ENCODE measurements around the gene DHX34. TPM values are rescaled to one million over a fixed set of nuclear protein-coding genes. Genes with fewer than 3 reads are reported as not detected.

DHX34 gene
- total and polyA plus RNA-seq, 9 of the 15 experiments (the other 6 are each of a cell fraction or from before 2014, with no cell fraction given): 0.36 to 42.0 (median 15.0) TPM

DNA sequence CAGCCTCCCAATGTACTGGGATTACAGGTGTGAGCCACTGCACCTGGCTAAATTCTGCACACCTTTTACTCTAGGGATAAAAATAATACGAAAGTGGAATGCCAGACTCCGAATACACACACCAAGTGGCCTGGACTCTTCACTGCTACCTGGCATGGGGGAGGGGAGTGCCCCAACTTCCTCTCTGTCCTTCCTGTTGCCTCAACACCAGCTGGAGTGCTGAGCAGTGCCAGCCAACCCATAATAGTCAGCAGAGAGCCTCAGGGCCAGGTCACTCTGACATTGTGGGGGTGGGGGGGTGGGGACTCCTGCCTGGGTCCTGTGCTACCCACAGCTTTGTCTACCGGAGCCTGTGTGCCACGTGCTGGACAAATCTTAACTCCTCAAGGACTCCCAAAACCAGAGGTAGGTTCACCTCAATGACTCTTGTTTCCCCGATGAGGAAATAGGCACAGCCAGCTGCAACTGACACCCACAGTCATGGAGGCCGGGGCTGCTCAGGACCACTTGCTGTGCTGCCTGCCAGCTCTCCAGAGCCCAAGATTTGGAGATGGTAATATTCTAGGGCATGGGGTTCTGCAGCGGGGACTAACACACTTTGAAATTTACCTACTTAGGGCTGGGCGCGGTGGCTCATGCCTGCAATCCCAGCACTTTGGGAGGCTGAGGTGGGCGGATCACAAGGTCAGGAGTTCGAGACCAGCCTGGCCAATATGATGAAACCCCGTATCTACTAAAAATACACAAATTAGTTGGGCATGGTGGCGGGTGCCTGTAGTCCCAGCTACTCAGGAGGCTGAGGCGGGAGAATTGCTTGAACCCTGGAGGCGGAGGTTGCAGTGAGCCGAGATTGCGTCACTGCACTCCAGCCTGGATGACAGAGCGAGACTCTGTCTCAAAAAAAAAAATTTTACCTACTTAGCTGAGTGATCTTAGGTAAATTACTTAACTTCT, 12.1 kb upstream of the DHX34 start (continued):
- TF ChIP-seq CUX1 (CRISPR knock-in tag; IDR thresholded peaks at IDR 0.05): 0 out of 2 replicates have a peak, but pooled peaks have one; percentile 55
- TF ChIP-seq CC2D1A (IDR thresholded peaks at IDR 0.05): 0 out of 2 replicates have a peak, but pooled peaks have one; percentile 13
- TF ChIP-seq SPI1 (IDR thresholded peaks at IDR 0.05; ENCODE audit: borderline replicate concordance, low read depth, low read length): peak; percentile 87
- peak; percentile 47 to 67; a peak in 3 of 4 replicates for TF ChIP-seq KDM1A (IDR thresholded peaks at IDR 0.05)
- TF ChIP-seq MNT (conservative IDR thresholded peaks at IDR 0.05): 0 out of 4 replicates have a peak, but pooled peaks of 1 of the 2 experiments have one; percentile 34
- TF ChIP-seq ARID1B (IDR thresholded peaks at IDR 0.05): peak; percentile 16; the same call in 1 of the 2 replicates
- TF ChIP-seq SMARCA5 (IDR thresholded peaks at IDR 0.05): peak; percentile 82
- TF ChIP-seq, protein P1, sequence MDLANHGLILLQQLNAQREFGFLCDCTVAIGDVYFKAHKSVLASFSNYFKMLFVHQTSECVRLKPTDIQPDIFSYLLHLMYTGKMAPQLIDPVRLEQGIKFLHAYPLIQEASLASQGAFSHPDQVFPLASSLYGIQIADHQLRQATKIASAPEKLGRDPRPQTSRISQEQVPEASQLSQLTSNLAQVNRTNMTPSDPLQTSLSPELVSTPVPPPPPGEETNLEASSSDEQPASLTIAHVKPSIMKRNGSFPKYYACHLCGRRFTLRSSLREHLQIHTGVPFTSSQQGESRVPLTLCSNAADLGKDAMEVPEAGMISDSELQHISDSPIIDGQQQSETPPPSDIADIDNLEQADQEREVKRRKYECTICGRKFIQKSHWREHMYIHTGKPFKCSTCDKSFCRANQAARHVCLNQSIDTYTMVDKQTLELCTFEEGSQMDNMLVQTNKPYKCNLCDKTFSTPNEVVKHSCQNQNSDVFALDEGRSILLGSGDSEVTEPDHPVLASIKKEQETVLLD (IDR thresholded peaks at IDR 0.05): 0 out of 2 replicates have a peak, but pooled peaks have one; percentile 19
- TF ChIP-seq, protein P2, sequence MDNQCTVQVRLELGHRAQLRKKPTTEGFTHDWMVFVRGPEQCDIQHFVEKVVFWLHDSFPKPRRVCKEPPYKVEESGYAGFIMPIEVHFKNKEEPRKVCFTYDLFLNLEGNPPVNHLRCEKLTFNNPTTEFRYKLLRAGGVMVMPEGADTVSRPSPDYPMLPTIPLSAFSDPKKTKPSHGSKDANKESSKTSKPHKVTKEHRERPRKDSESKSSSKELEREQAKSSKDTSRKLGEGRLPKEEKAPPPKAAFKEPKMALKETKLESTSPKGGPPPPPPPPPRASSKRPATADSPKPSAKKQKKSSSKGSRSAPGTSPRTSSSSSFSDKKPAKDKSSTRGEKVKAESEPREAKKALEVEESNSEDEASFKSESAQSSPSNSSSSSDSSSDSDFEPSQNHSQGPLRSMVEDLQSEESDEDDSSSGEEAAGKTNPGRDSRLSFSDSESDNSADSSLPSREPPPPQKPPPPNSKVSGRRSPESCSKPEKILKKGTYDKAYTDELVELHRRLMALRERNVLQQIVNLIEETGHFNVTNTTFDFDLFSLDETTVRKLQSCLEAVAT (IDR thresholded peaks at IDR 0.05): peak in 1 of 2 experiments; percentile 50; a peak in 1 of 4 replicates
- 0 out of 2 replicates have a peak, but pooled peaks have one; percentile 35 for TF ChIP-seq HDAC2 (IDR thresholded peaks at IDR 0.05)
